ENCODE measurements around the gene CHRNG. TPM values are rescaled to one million over a fixed set of nuclear protein-coding genes. Genes with fewer than 3 reads are reported as not detected.

Gene CHRNG
- total and polyA plus RNA-seq, 2 donors (not counting 3 experiments of a cell fraction or from before 2014, with no cell fraction given): not detected

GRCh38 chr2:232525791-232526371, 13.6 kb upstream of the CHRNG start, which contains the start of gene CHRND:
TSS of gene CHRND (plus strand) at chr2:232526160. CDS start at chr2:232526216, 56 bp downstream.
- dilution Hi-C loops (cut with MboI; ENCODE audit: extremely low pct_ligation_motif_present, low sequenced_read_pairs) (no loop called here), intact Hi-C loops (cut with micrococcal nuclease) (loop anchor here (2.0 kb wide), 1 partner anchor 25 kb away; the partner anchor contains the start of genes EIF4E2 and TIGD1)
- no peaks in the 10 kb centered on the region for H3K79me2 ChIP-seq (ENCODE audit: control insufficient read depth, insufficient read depth, low read length)
- no peak within 1 kb of the TSS for H2AFZ ChIP-seq (ENCODE audit: low read depth, low read length)
- H3K27me3 ChIP-seq (ENCODE audit: control insufficient read depth in 2 of 2, insufficient read depth in 2 of 2, low read length in 2 of 2): peaks cover 16 to 22% of the 10 kb centered on the region in 2 experiments
- no TSS peak for BruUV-seq (replicated peaks)
- H3K9ac ChIP-seq (replicated peaks; ENCODE audit: extremely low read depth, insufficient read depth, low read length): no peak within 1 kb of the TSS
- no peaks in the 10 kb centered on the region for H4K20me1 ChIP-seq (replicated peaks; ENCODE audit: control insufficient read depth, extremely low read depth, insufficient read depth, low read length)
- H3K27ac ChIP-seq (ENCODE audit: insufficient read depth, low read depth, low read length): no peak within 1 kb of the TSS
- H3K9me3 ChIP-seq (replicated peaks; ENCODE audit: control insufficient read depth, insufficient read depth, low read length): no peaks in the 10 kb centered on the region
- TF ChIP-seq POLR2AphosphoS5 (IDR thresholded peaks at IDR 0.05; ENCODE audit: insufficient read depth, low read depth, low read length): no peak
- TF ChIP-seq CTCF (IDR thresholded peaks at IDR 0.05; ENCODE audit: extremely low read depth in 1 of 2, insufficient read depth in 1 of 2, low read depth in 1 of 2, low read length in 2 of 2): no peak
- no peak for TF ChIP-seq FOS (IDR thresholded peaks at IDR 0.05; ENCODE audit: borderline replicate concordance, insufficient read depth, low read length)
- no peak for TF ChIP-seq MAX (IDR thresholded peaks at IDR 0.05; ENCODE audit: insufficient read depth, insufficient read length)
- TF ChIP-seq JUN (IDR thresholded peaks at IDR 0.05; ENCODE audit: borderline replicate concordance, insufficient read depth, insufficient read length, low read depth): no peak
- no peak for TF ChIP-seq MYC (IDR thresholded peaks at IDR 0.05; ENCODE audit: low read depth, low read length)
- no peak for TF ChIP-seq POLR2A (IDR thresholded peaks at IDR 0.05; ENCODE audit: low read depth, low read length)
- no peak for TF ChIP-seq EZH2 (IDR thresholded peaks at IDR 0.05; ENCODE audit: borderline replicate concordance, low read depth, low read length, severe bottlenecking)
- no peak for TF ChIP-seq GATA2 (IDR thresholded peaks at IDR 0.05; ENCODE audit: insufficient read depth, insufficient read length, low read depth, low read length)
- H3K4me2 ChIP-seq (ENCODE audit: insufficient read depth, low read length): no peak within 1 kb of the TSS
- H3K4me3 ChIP-seq (replicated peaks in 1 of 3; ENCODE audit: insufficient read depth in 1 of 3, low read depth in 1 of 3, low read length in 3 of 3): no peak within 1 kb of the TSS
- FAIRE-seq (no peak), DNase-seq (ENCODE audit: low read depth, low spot score) (no peak)
- no peaks in the 10 kb centered on the region for H3K36me3 ChIP-seq (ENCODE audit: control insufficient read depth in 2 of 2, extremely low read depth in 1 of 2, insufficient read depth in 2 of 2, low read length in 2 of 2)
- ChIA-PET POLR2A (no interaction called here), CTCF (interaction anchor here (1.3 kb wide), 1 partner anchor 79 kb away, joined by 3 read pairs; no protein-coding TSS in a partner anchor)
- H3K9me1 ChIP-seq (replicated peaks; ENCODE audit: control insufficient read depth, extremely low read depth, insufficient read depth, low read length): no peaks in the 10 kb centered on the region
- H3K4me1 ChIP-seq (ENCODE audit: control insufficient read depth, extremely low read depth, insufficient read depth, low read length): no peaks in the 10 kb centered on the region

Measured in endothelial cell of umbilical vein (primary cell).